Stimulated activated CD8-positive, alpha-beta memory T cell treated with anti-CD3 and anti-CD28 coated beads, Interleukin-2, amount 100 ng/mL, for 48 hours (primary cell): ENCODE measurements around the gene MTARC2.

Experiments used
- DNase-seq, 2 donors: peaks; one replicate each; pipeline ENCODE4 v3.0.0-alpha.2; 2020; ENCODE audit warnings: low read depth in 2 of 2

Gene MTARC2

GRCh38 chr1:220827445-220828178, 79.5 kb downstream of the MTARC2 start:
- no peak for DNase-seq

DNA sequence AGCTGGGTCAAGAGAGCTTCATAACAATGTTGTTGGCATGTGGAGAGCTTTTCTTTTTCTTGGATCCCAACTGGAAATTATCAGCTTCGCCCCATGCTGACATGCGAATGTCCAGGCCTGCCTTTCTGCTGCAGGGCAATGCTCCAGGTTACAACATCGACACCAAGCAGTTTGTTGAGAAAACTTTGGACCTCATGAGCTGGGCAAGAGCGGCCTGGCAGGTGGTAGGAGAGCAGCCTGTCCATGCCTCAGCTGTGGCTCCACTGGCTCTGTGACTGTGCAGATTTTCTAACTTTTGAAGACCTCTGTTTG, 80.0 kb downstream of the MTARC2 start:
- DNase-seq = no peak

- no peak for DNase-seq
These were observed 80.9 kb downstream of the MTARC2 start for GRCh38 chr1:220828950-220829586.

DNA sequence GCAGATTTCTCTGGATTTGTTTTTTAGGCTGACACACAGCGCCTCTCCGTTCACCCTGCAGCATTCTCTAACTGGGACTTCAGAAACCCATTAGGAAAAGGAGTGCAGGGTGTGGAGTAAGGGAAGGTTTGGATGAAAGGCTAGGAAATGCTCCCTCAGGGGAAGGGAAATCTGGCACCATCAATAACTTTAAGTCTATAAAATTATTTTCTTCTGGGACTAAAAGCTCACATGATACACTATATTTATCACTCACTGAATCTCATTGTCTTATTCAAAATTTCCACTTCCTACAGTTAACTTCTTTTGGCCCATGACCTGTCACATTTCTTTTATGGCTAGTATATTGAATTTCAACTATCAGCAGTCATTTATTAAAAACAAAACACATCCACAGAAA, 85.3 kb downstream of the MTARC2 start:
- DNase-seq = no peak
